Naive B cell (primary cell): Measurements from ENCODE around the gene USP12. TPM values are rescaled to one million over a fixed set of nuclear protein-coding genes. Genes with fewer than 3 reads are reported as not detected.
A peak's percentile ranks its signal among the peaks of the same experiment; 100 is the strongest.
"Not testable (repeated sequence)": the region's sequence is repeated elsewhere in the genome, so short reads cannot be mapped to it uniquely, and the experiment has no call there.

ENCODE experiments used
- ATAC-seq, 2 donors: fragments of 150-1000 bp; cut with Tn5 transposase; 2 replicates each; pipeline ENCODE4 v1.10.0; 2021; ENCODE audit warnings: low read depth in 2 of 2, mild to moderate bottlenecking in 2 of 2, moderate library complexity in 2 of 2
- DNase-seq: peaks from one replicate; pipeline ENCODE4 v3.0.0; 2022
- H3K27ac Mint-ChIP-seq, 6 donors: one replicate each; pipeline ENCODE4 v1.8.0; 2020 to 2022; ENCODE audit warnings: mild to moderate bottlenecking in 6 of 6, mixed read lengths in 6 of 6, moderate library complexity in 5 of 6, inconsistent platforms in 2 of 6
- H3K27me3 Mint-ChIP-seq, 3 donors: one replicate each; pipeline ENCODE4 v1.8.0; 2021 to 2022; ENCODE audit warnings: mixed read lengths in 3 of 3, mild to moderate bottlenecking in 1 of 3
- H3K36me3 Mint-ChIP-seq, 2 donors: one replicate each; pipeline ENCODE4 v1.8.0; 2020 to 2022; ENCODE audit warnings: mixed read lengths in 2 of 2, inconsistent platforms in 1 of 2, mild to moderate bottlenecking in 1 of 2
- H3K4me1 Mint-ChIP-seq, 3 donors: one replicate each; pipeline ENCODE4 v1.8.0; 2020 to 2022; ENCODE audit warnings: mixed read lengths in 3 of 3, inconsistent platforms in 1 of 3, mild to moderate bottlenecking in 1 of 3, moderate library complexity in 1 of 3
- H3K4me3 Mint-ChIP-seq, 8 donors: one replicate each; pipeline ENCODE4 v1.8.0; 2020 to 2022; ENCODE audit warnings: mild to moderate bottlenecking in 8 of 8, mixed read lengths in 8 of 8, moderate library complexity in 8 of 8, inconsistent platforms in 2 of 8
- H3K9me3 Mint-ChIP-seq, 7 donors: one replicate each; pipeline ENCODE4 v1.8.0; 2020 to 2022; ENCODE audit warnings: mixed read lengths in 7 of 7, mild to moderate bottlenecking in 5 of 7, inconsistent platforms in 2 of 7, moderate library complexity in 1 of 7
- polyA plus RNA-seq, 6 donors: library from polyadenylated mRNA; unstranded; fragments of 300-500 nt; fragmentation: Illumina TruSeq; gene quantifications; one replicate each; pipeline ENCODE4 v1.2.3, GENCODE V29; 2021; ENCODE audit warnings: low read depth in 6 of 6

The USP12 gene
- polyA plus RNA-seq, 6 donors from 2014 or later, result 49.1 to 91.6 (median 58.2) TPM

GRCh38 chr13:27160657-27161295 is 10.8 kb downstream of the USP12 start:
- H3K9me3 Mint-ChIP-seq, result peaks cover 0 to 8% (median 5%) of the 10 kb centered on the region in 7 donors
- ATAC-seq (no peak), DNase-seq (no peak)
- H3K27me3 Mint-ChIP-seq, result no peaks in the 10 kb centered on the region
- H3K36me3 Mint-ChIP-seq, result peaks cover 8 to 20% of the 10 kb centered on the region in 2 donors
- peak overlapping the region in 5 of 6 donors; percentile 1 to 70 (median 29) for H3K27ac Mint-ChIP-seq
- H3K4me3 Mint-ChIP-seq, result peak overlapping the region in 6 of 8 donors; percentile 2 to 52 (median 48)
- H3K4me1 Mint-ChIP-seq, result peaks cover 53 to 72% (median 70%) of the 10 kb centered on the region in 3 donors

GRCh38 chr13:27159806-27160563 is 11.6 kb downstream of the USP12 start:
- peaks cover 47 to 68% (median 65%) of the 10 kb centered on the region in 3 donors for H3K4me1 Mint-ChIP-seq
- H3K27ac Mint-ChIP-seq, result peak overlapping the region in 3 of 6 donors; percentile 21 to 70 (median 39)
- peaks cover 0 to 8% (median 5%) of the 10 kb centered on the region in 7 donors for H3K9me3 Mint-ChIP-seq
- H3K27me3 Mint-ChIP-seq, result no peaks in the 10 kb centered on the region
- peak overlapping the region in 4 of 8 donors; percentile 1 to 50 (median 24) for H3K4me3 Mint-ChIP-seq
- DNase-seq (no peak), ATAC-seq (no peak)
- peaks cover 8 to 20% of the 10 kb centered on the region in 2 donors for H3K36me3 Mint-ChIP-seq

GRCh38 chr13:27158335-27158734 is 13.3 kb downstream of the USP12 start:
- Mint-ChIP-seq H3K36me3 (peaks cover 8 to 20% of the 10 kb centered on the region in 2 donors), H3K4me1 (peaks cover 53 to 71% (median 66%) of the 10 kb centered on the region in 3 donors), H3K4me3 (no peak overlapping the region), H3K9me3 (peaks cover 0 to 8% (median 5%) of the 10 kb centered on the region in 7 donors), H3K27ac (peak overlapping the region in 1 of 6 donors; percentile 26), H3K27me3 (no peaks in the 10 kb centered on the region)
- ATAC-seq (no peak), DNase-seq (no peak)

GRCh38 chr13:27151798-27152599 is 19.6 kb downstream of the USP12 start:
- Mint-ChIP-seq H3K4me1 (peaks cover 55 to 82% (median 78%) of the 10 kb centered on the region in 3 donors), H3K27me3 (no peaks in the 10 kb centered on the region), H3K4me3 (peak overlapping the region in 4 of 8 donors; percentile 10 to 76 (median 32)), H3K36me3 (peaks cover 0 to 18% of the 10 kb centered on the region in 2 donors), H3K9me3 (peaks cover 0 to 10% (median 5%) of the 10 kb centered on the region in 7 donors), H3K27ac (peak overlapping the region in 4 of 6 donors; percentile 9 to 86 (median 38))
- DNase-seq (no peak), ATAC-seq (no peak)

- Mint-ChIP-seq H3K4me3 (peak overlapping the region in 2 of 8 donors; percentile 6 to 61), H3K4me1 (peaks cover 69 to 91% (median 87%) of the 10 kb centered on the region in 3 donors), H3K9me3 (peaks cover 0 to 3% (median 0%) of the 10 kb centered on the region in 7 donors), H3K36me3 (peaks cover 0 to 8% of the 10 kb centered on the region in 2 donors), H3K27ac (peak overlapping the region in 4 of 6 donors; percentile 84 to 91 (median 89)), H3K27me3 (no peaks in the 10 kb centered on the region)
- ATAC-seq (no peak), DNase-seq (no peak)
Measured at GRCh38 chr13:27149702-27150101, 21.9 kb downstream of the USP12 start.

- no peak for DNase-seq
- ATAC-seq, result no peak
- Mint-ChIP-seq H3K36me3 (peaks cover 0 to 8% of the 10 kb centered on the region in 2 donors), H3K27ac (peak overlapping the region in 5 of 6 donors; percentile 47 to 91 (median 84)), H3K4me3 (peak overlapping the region in 7 of 8 donors; percentile 20 to 79 (median 61)), H3K27me3 (no peaks in the 10 kb centered on the region), H3K9me3 (peaks cover 0 to 3% (median 0%) of the 10 kb centered on the region in 7 donors), H3K4me1 (peaks cover 61 to 89% (median 85%) of the 10 kb centered on the region in 3 donors)
Measured at GRCh38 chr13:27148900-27149299, 22.7 kb downstream of the USP12 start.

GRCh38 chr13:27147530-27148170 is 24.0 kb downstream of the USP12 start:
- Mint-ChIP-seq H3K4me3 (peak overlapping the region; percentile 44 to 76 (median 66)), H3K4me1 (peaks cover 58 to 90% (median 90%) of the 10 kb centered on the region in 3 donors), H3K36me3 (peaks cover 0 to 17% of the 10 kb centered on the region in 2 donors)

GRCh38 chr13:27141746-27142145 is 29.9 kb downstream of the USP12 start:
- H3K27me3 Mint-ChIP-seq, result no peaks in the 10 kb centered on the region
- ATAC-seq (no peak), DNase-seq (no peak)
- peaks cover 11 to 15% of the 10 kb centered on the region in 2 donors for H3K36me3 Mint-ChIP-seq
- peak overlapping the region in 3 of 6 donors; percentile 8 to 80 (median 67) for H3K27ac Mint-ChIP-seq
- H3K9me3 Mint-ChIP-seq, result peaks cover 0 to 11% (median 2%) of the 10 kb centered on the region in 7 donors
- H3K4me3 Mint-ChIP-seq, result peak overlapping the region in 2 of 8 donors; percentile 23 to 59
- peaks cover 37 to 75% (median 70%) of the 10 kb centered on the region in 3 donors for H3K4me1 Mint-ChIP-seq

More at GRCh38 chr13:27147530-27148170, 24.0 kb downstream of the USP12 start:
- ATAC-seq (peak; percentile 86 to 88), DNase-seq (peak; percentile 59)
- H3K9me3 Mint-ChIP-seq, result peaks cover 0 to 8% (median 2%) of the 10 kb centered on the region in 7 donors
- peak overlapping the region; percentile 89 to 98 (median 96) for H3K27ac Mint-ChIP-seq
- no peaks in the 10 kb centered on the region for H3K27me3 Mint-ChIP-seq

GRCh38 chr13:27141159-27141558 is 30.5 kb downstream of the USP12 start:
- H3K4me1 Mint-ChIP-seq, result peaks cover 31 to 71% (median 67%) of the 10 kb centered on the region in 3 donors
- not testable (repeated sequence) for ATAC-seq, H3K27me3 Mint-ChIP-seq, DNase-seq
- peaks cover 11 to 15% of the 10 kb centered on the region in 2 donors for H3K36me3 Mint-ChIP-seq
- peak overlapping the region in 1 of 6 donors; percentile 67 for H3K27ac Mint-ChIP-seq
- H3K4me3 Mint-ChIP-seq, result peak overlapping the region in 1 of 8 donors; percentile 6
- peaks cover 0 to 11% (median 2%) of the 10 kb centered on the region in 7 donors for H3K9me3 Mint-ChIP-seq

GRCh38 chr13:27140060-27140459 is 31.6 kb downstream of the USP12 start:
- ATAC-seq (no peak), DNase-seq (no peak)
- H3K27ac Mint-ChIP-seq, result no peak overlapping the region
- peaks cover 0 to 11% (median 2%) of the 10 kb centered on the region in 7 donors for H3K9me3 Mint-ChIP-seq
- H3K27me3 Mint-ChIP-seq, result no peaks in the 10 kb centered on the region
- peaks cover 11 to 15% of the 10 kb centered on the region in 2 donors for H3K36me3 Mint-ChIP-seq
- peaks cover 26 to 66% (median 62%) of the 10 kb centered on the region in 3 donors for H3K4me1 Mint-ChIP-seq
- no peak overlapping the region for H3K4me3 Mint-ChIP-seq

- DNase-seq, result no peak
- ATAC-seq, result no peak
- Mint-ChIP-seq H3K4me1 (peaks cover 24 to 69% (median 62%) of the 10 kb centered on the region in 3 donors), H3K9me3 (peaks cover 0 to 11% (median 2%) of the 10 kb centered on the region in 7 donors), H3K4me3 (no peak overlapping the region), H3K27me3 (no peaks in the 10 kb centered on the region), H3K27ac (no peak overlapping the region), H3K36me3 (peaks cover 11 to 15% of the 10 kb centered on the region in 2 donors)
Measured at GRCh38 chr13:27139565-27139964, 32.0 kb downstream of the USP12 start.

GRCh38 chr13:27138457-27139093 is 33.0 kb downstream of the USP12 start:
- ATAC-seq (no peak), DNase-seq (no peak)
- Mint-ChIP-seq H3K4me3 (no peak overlapping the region), H3K9me3 (peaks cover 0 to 9% (median 2%) of the 10 kb centered on the region in 7 donors), H3K27ac (peak overlapping the region in 1 of 6 donors; percentile 32), H3K27me3 (no peaks in the 10 kb centered on the region), H3K4me1 (peaks cover 23 to 71% (median 61%) of the 10 kb centered on the region in 3 donors), H3K36me3 (peaks cover 11 to 13% of the 10 kb centered on the region in 2 donors)
